RKO (cell line): ENCODE measurements around the gene ARHGAP25.

Experiments
- DNase-seq: peaks from one replicate; pipeline ENCODE4 v3.0.0-alpha.2; 2016; ENCODE audit warnings: low spot score

The ARHGAP25 gene

GRCh38 chr2:68834737-68835376 lies 100.2 kb downstream of the ARHGAP25 start:
- no peak for DNase-seq

- no peak for DNase-seq
These were observed 101.0 kb downstream of the ARHGAP25 start for GRCh38 chr2:68835621-68836020.

- no peak for DNase-seq
These were observed 102.7 kb downstream of the ARHGAP25 start for GRCh38 chr2:68837164-68837860.

DNA sequence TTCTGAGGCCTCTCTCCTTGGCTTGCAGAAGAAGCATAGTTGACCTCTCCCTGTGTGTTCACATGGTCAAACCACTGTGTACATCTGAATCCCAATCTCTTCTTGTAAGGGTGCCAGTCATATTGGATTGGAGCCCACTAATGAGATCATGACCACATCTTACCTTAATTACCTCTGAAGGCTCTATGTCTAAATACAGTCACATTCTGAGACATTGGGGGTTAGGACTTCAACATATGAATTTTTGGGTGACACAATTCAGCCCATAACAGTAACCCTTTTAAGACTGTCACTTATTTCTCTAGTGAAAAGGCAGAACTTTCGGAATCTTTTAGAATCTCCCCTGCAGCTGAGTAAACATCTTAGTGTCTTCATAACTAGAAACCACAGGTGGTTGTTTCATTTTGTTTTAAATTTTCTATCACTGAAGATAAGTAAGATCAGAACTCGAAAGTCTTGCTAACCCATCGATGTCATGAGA lies 103.3 kb downstream of the ARHGAP25 start:
- DNase-seq, result no peak

DNA sequence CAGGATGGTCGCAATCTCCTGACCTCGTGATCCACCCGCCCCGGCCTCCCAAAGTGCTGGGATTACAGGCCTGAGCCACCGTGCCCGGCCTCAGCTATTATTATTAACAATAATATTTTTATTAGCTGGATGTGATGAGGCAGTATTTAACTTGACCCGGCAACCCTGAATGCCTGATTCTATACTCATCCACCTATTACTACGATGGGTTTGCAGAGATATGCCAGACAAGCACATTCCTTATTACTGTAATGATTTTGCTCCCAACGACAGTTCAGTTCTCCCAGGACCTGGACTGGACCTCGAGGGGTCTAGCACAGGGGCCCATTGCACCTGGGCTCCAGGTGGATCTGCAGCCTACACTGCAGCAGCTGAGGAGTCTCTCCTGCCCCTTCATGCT lies 104.0 kb downstream of the ARHGAP25 start:
- no peak for DNase-seq

- no peak for DNase-seq
These were observed 104.7 kb downstream of the ARHGAP25 start for GRCh38 chr2:68839260-68839833.

- no peak for DNase-seq
These were observed 110.4 kb downstream of the ARHGAP25 start for GRCh38 chr2:68845043-68845442.

- no peak for DNase-seq
These were observed 111.5 kb downstream of the ARHGAP25 start for GRCh38 chr2:68846091-68846490.

- no peak for DNase-seq
These were observed 113.1 kb downstream of the ARHGAP25 start for GRCh38 chr2:68847751-68848150.

- no peak for DNase-seq
These were observed 115.0 kb downstream of the ARHGAP25 start for GRCh38 chr2:68849579-68850030.

DNA sequence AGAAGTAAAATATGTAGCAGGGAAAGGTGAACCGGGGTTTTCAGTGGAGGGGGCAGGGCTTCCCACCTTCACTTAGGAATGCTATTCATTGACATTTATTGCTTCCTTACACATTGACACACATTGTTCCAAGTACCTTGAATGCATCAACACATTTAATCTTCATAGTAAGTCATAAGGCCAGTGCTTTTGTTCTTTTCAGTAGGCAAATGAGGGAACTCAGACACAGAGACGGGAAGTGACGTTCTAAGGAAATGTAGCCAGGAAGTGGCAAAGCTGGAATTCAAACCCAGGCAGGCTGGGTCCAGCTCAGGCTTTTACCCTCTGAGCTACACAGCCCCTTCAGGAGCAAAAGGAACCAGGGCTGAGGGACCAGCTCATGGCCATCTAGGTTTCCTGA lies 115.9 kb downstream of the ARHGAP25 start:
- DNase-seq, result no peak

DNA sequence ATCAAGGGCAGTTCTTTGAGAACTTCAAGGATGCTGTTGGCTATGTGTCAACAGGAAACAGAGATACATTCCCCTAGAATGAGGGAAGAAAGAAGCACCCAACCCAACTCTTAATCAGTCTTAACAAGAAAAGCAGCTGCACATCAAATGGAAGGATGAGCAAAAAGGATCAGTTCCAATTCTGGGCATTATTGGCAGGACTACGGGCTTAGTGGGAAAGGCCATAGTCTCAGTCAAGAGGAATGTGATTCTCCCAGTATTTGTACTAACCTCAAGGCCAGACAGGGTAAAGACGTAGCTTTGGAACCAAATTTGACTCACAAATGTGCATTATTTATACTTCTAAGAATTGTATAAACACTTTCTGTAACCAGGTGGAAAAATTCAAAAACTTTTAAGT lies 118.4 kb downstream of the ARHGAP25 start:
- DNase-seq, result no peak

DNA sequence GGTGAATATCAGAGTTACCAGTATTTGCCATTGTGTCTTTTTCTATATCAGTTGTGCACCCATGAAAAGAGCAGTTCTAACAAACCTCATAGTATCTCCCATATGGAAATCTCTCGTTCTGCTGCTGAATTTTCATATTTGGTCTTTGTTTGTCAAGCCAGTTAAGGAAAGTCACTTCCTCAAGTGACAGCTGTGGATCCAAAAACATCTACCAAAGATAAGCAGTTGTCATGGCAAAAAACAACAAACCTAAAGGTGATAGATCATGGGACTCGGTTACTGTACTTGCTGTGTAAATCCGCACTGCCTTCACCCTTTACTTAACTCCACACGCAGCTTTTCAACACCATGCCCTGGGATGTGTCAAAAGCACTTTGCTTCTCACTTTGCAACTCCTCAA lies 119.3 kb downstream of the ARHGAP25 start:
- DNase-seq, result no peak

GRCh38 chr2:68854476-68854875 lies 119.9 kb downstream of the ARHGAP25 start:
- no peak for DNase-seq

DNA sequence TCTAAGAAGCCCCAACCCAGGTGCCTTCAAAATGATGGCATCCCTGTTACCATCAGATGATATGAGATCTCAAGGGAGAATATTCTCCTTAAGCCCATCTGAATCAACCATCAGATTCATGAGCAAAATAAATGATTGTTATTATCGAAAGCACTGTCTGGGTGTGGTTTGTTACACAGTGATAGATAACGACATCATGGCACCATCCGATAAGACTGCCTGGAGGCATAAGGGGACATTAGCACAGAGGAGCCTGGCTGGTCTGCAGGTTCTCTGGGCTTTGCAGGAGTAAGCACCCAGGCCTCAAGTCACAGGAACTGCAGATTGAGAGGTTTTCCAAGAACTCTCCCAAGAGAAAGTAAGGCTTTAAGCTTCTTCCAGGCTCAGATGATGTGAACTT lies 120.9 kb downstream of the ARHGAP25 start:
- no peak for DNase-seq

DNA sequence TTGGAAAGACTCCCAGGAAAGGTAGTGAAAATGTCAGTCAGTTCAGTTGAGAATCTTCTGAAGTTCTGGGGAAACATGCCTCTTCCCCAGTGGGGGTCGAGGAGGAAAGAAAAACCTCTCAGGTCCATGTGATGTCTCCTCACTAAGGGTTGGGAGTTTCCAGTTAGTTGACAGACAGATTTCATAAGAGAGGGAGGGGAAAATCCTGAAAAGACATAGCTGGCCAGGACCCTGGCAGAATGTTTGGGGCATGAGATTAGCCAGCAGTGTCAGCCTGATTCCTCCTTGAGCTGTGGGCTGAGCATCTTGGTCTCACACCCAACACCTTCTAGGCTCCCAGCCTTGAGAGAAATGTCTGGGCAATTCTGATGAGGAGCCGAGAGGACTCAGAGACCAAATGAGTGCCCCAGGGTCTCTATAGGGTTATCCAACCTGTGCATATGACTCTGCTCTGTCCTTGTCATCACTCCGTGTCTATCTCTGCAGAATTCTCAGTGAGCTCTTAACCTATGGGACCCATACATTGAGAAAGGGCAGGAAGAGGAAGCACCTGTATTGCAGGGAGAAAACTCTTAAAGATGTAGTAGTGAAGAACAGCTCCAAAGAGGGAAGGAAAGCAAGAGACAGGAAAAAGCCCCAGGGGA lies 122.7 kb downstream of the ARHGAP25 start:
- DNase-seq, result no peak

GRCh38 chr2:68857855-68858456 lies 123.3 kb downstream of the ARHGAP25 start:
- no peak for DNase-seq

DNA sequence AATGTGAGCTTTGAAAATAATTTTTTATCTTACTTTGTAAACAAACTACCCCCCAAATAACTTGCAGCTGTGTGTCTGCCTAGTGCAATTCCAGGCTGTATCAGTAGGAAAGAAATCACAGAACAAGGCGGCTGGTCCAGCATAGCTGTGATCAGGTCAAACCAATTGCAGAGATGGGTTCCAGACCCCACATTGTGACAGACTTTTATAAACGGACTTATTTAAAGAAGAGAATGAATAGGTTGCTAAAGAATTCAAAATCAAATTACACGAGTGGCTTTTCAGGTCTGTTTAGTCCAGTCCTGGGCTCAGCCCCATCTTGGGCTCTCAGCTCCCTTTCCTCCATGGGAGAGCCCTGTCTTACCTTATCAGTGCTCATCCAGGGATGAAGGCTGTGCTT lies 125.5 kb downstream of the ARHGAP25 start:
- DNase-seq, result no peak

- DNase-seq, result no peak
These were observed 126.7 kb downstream of the ARHGAP25 start for GRCh38 chr2:68861330-68861729.

- DNase-seq, result no peak
These were observed 128.3 kb downstream of the ARHGAP25 start for GRCh38 chr2:68862889-68863288.

DNA sequence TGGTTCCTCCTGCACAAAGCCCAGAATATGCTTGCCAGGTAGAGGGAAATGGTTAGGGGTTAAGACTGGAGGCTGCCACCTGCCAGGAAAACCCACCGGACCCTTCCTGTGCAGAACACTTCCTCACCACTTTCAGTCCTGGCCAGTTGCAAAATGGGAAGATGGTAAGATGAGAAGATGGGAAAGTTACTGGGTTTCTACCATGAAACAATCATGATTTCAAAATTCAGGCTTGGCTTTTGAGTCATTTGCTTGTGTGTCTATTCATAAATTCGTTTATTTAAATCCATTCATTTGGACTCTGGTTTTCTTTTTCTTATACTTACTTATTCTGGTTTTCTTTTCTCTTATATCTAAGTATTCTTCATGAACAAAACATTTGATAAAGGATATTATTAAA lies 129.4 kb downstream of the ARHGAP25 start:
- DNase-seq, result no peak

DNA sequence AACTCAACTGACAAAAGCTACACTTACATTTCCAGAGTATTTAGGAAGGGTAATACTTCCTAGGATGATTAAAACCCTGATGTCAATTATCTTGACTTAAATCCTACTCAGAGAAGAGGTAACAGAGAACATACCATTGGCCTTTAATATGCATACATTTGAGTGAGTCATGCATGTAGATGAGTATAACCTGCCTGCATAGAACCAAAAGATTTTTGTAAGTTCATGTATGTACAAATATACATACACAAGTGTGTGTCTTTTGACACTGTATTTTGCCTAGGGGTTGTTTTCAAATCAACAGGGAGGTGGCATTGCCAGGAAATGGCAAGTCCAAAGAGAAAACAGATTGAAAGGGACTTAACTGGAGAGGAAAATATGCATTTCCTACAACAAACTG lies 130.5 kb downstream of the ARHGAP25 start:
- DNase-seq, result no peak
